HEK293T (cell line): Measurements from ENCODE around the gene CCDC86.

ENCODE experiments used
- ARNT ChIP-seq: fragments of 450-650 bp; IDR thresholded peaks from 2 replicates; pipeline ENCODE4 v1.6.1; 2017; ENCODE audit warnings: mild to moderate bottlenecking
- BHLHE40 ChIP-seq: fragments of 450-650 bp; IDR thresholded peaks from 2 replicates; pipeline ENCODE4 v1.6.1; 2016; ENCODE audit warnings: mild to moderate bottlenecking, moderate library complexity, borderline replicate concordance
- CTBP1 ChIP-seq: fragments of 450-650 bp; IDR thresholded peaks from 2 replicates; pipeline ENCODE4 v1.6.1; 2016; ENCODE audit warnings: borderline replicate concordance
- ELF4 ChIP-seq: fragments of 450-650 bp; IDR thresholded peaks from 2 replicates; pipeline ENCODE4 v1.6.1; 2017; ENCODE audit warnings: antibody characterized with exemption
- FOXA1 ChIP-seq: fragments of 450-650 bp; IDR thresholded peaks from 2 replicates; pipeline ENCODE4 v1.6.1; 2016; ENCODE audit warnings: mild to moderate bottlenecking
- FOXM1 ChIP-seq: fragments of 450-650 bp; IDR thresholded peaks from 2 replicates; pipeline ENCODE4 v1.6.1; 2017; ENCODE audit warnings: mild to moderate bottlenecking, borderline replicate concordance
- HDGF ChIP-seq: fragments of 450-650 bp; IDR thresholded peaks from 2 replicates; pipeline ENCODE4 v1.6.1; 2017; ENCODE audit warnings: antibody characterized with exemption, borderline replicate concordance
- L3MBTL2 ChIP-seq: fragments of 450-650 bp; conservative IDR thresholded peaks from 2 replicates; pipeline ENCODE4 v1.6.1; 2016; ENCODE audit warnings: mild to moderate bottlenecking
- LEF1 ChIP-seq: fragments of 450-650 bp; IDR thresholded peaks from 2 replicates; pipeline ENCODE4 v1.6.1; 2017; ENCODE audit warnings: mild to moderate bottlenecking, borderline replicate concordance
- NFRKB ChIP-seq: fragments of 450-650 bp; IDR thresholded peaks from 2 replicates; pipeline ENCODE4 v1.6.1; 2016; ENCODE audit warnings: mild to moderate bottlenecking, moderate library complexity
- SP1 ChIP-seq: fragments of 450-650 bp; IDR thresholded peaks from 2 replicates; pipeline ENCODE4 v1.6.1; 2017
- SUZ12 ChIP-seq: fragments of 450-650 bp; IDR thresholded peaks from 2 replicates; pipeline ENCODE4 v1.6.1; 2016; ENCODE audit warnings: mild to moderate bottlenecking
- TARDBP ChIP-seq: fragments of 450-650 bp; IDR thresholded peaks from 2 replicates; pipeline ENCODE4 v1.6.1; 2016
- ZNF384 ChIP-seq: fragments of 450-650 bp; IDR thresholded peaks from 2 replicates; pipeline ENCODE4 v1.6.1; 2016

GRCh38 chr11:60810151-60810550, 31.8 kb upstream of the CCDC86 start:
- TF ChIP-seq CTBP1: no peak
- TF ChIP-seq BHLHE40: no peak
- no peak for TF ChIP-seq FOXM1
- TF ChIP-seq LEF1: no peak
- no peak for TF ChIP-seq TARDBP
- TF ChIP-seq ZNF384: no peak
- TF ChIP-seq SP1: no peak
- TF ChIP-seq SUZ12: no peak
- TF ChIP-seq ARNT: no peak
- TF ChIP-seq ELF4: no peak
- TF ChIP-seq FOXA1: no peak
- no peak for TF ChIP-seq HDGF
- TF ChIP-seq L3MBTL2: no peak
- TF ChIP-seq NFRKB: no peak
